Measurements from ENCODE around the gene GOT1. TPM values are rescaled to one million over a fixed set of nuclear protein-coding genes. Genes with fewer than 3 reads are reported as not detected.

GOT1 gene
- total and polyA plus RNA-seq, 4 donors = 73.5 to 271 (median 123) TPM

- DNase-seq (ENCODE audit: low spot score) = no peak
- Histone ChIP-seq H3K4me3 (ENCODE audit: low read depth in 1 of 3, low read length in 3 of 3) (no peak overlapping the region), H3K36me3 (ENCODE audit: control insufficient read depth in 4 of 4, insufficient read depth in 3 of 4, low read depth in 1 of 4, low read length in 3 of 4) (no peaks in the 10 kb centered on the region), H3K4me1 (ENCODE audit: control insufficient read depth in 4 of 4, insufficient read depth in 4 of 4, low read length in 3 of 4) (no peaks in the 10 kb centered on the region), H3K9me3 (ENCODE audit: control insufficient read depth in 4 of 4, low read length in 3 of 4) (no peaks in the 10 kb centered on the region), H3K27ac (ENCODE audit: low read depth in 1 of 2, low read length in 2 of 2) (no peak overlapping the region), H3K9ac (ENCODE audit: low read depth in 1 of 2, low read length in 2 of 2) (no peak overlapping the region), H3K27me3 (ENCODE audit: control insufficient read depth in 4 of 4, insufficient read depth in 4 of 4, low read length in 3 of 4) (no peaks in the 10 kb centered on the region)
- 74% methylated on average over 5 of the region's 5 CpGs for WGBS
- TF ChIP-seq RXRA (IDR thresholded peaks at IDR 0.05) (no peak), ZBTB33 (IDR thresholded peaks at IDR 0.05) (no peak), YY1 (IDR thresholded peaks at IDR 0.05) (no peak), RAD21 (IDR thresholded peaks at IDR 0.05) (no peak), NR2F2 (IDR thresholded peaks at IDR 0.05) (no peak), ATF3 (IDR thresholded peaks at IDR 0.05) (no peak), GABPA (IDR thresholded peaks at IDR 0.05 in 1 of 2, conservative IDR thresholded peaks at IDR 0.05 in 1 of 2) (no peak), REST (IDR thresholded peaks at IDR 0.05) (no peak), MAX (IDR thresholded peaks at IDR 0.05) (no peak), HNF4A (conservative IDR thresholded peaks at IDR 0.05) (no peak), SP1 (IDR thresholded peaks at IDR 0.05) (no peak), HNF4G (IDR thresholded peaks at IDR 0.05) (no peak), EGR1 (IDR thresholded peaks at IDR 0.05; ENCODE audit: low read depth in 2 of 2) (no peak)
Observed at GRCh38 chr10:99360934-99361333, 69.5 kb downstream of the GOT1 start.

- 71% methylated on average over 1 of the region's 1 CpG for WGBS
- TF ChIP-seq MAX (IDR thresholded peaks at IDR 0.05) (no peak), TAF1 (conservative IDR thresholded peaks at IDR 0.05) (no peak), NR2F2 (IDR thresholded peaks at IDR 0.05) (no peak), GABPA (IDR thresholded peaks at IDR 0.05 in 1 of 2, conservative IDR thresholded peaks at IDR 0.05 in 1 of 2) (no peak), ZBTB33 (IDR thresholded peaks at IDR 0.05) (no peak), HNF4G (IDR thresholded peaks at IDR 0.05) (no peak), RXRA (IDR thresholded peaks at IDR 0.05) (no peak), EGR1 (IDR thresholded peaks at IDR 0.05; ENCODE audit: low read depth in 2 of 2) (no peak), REST (IDR thresholded peaks at IDR 0.05) (no peak), SP1 (IDR thresholded peaks at IDR 0.05) (no peak), FOXA2 (IDR thresholded peaks at IDR 0.05) (no peak)
Observed at GRCh38 chr10:99358101-99358500, 72.3 kb downstream of the GOT1 start.

More at GRCh38 chr10:99358101-99358500, 72.3 kb downstream of the GOT1 start:
- DNase-seq (ENCODE audit: low spot score) = no peak
- no peak overlapping the region for H3K27ac ChIP-seq (ENCODE audit: low read depth in 1 of 2, low read length in 2 of 2)
- H3K4me3 ChIP-seq (ENCODE audit: low read depth in 1 of 3, low read length in 3 of 3) = no peak overlapping the region
- no peaks in the 10 kb centered on the region for H3K9me3 ChIP-seq (ENCODE audit: control insufficient read depth in 4 of 4, low read length in 3 of 4)
- no peak overlapping the region for H3K9ac ChIP-seq (ENCODE audit: low read depth in 1 of 2, low read length in 2 of 2)
- peaks cover 0 to 3% (median 0%) of the 10 kb centered on the region in 4 donors for H3K27me3 ChIP-seq (ENCODE audit: control insufficient read depth in 4 of 4, insufficient read depth in 4 of 4, low read length in 3 of 4)
- no peaks in the 10 kb centered on the region for H3K4me1 ChIP-seq (ENCODE audit: control insufficient read depth in 4 of 4, insufficient read depth in 4 of 4, low read length in 3 of 4)
- H3K36me3 ChIP-seq (ENCODE audit: control insufficient read depth in 4 of 4, insufficient read depth in 3 of 4, low read depth in 1 of 4, low read length in 3 of 4) = no peaks in the 10 kb centered on the region

Measured in liver (tissue), 9 donors.